Heart left ventricle (tissue), 13 donors: Measurements from ENCODE around the gene HOXD9.

ENCODE experiments used
- POLR2A ChIP-seq, 2 donors: fragments of 450-650 bp; IDR thresholded peaks; one replicate each; pipeline ENCODE4 v1.6.1; 2017; ENCODE audit warnings: antibody characterized with exemption in 2 of 2, mild to moderate bottlenecking in 2 of 2, moderate library complexity in 2 of 2
- TF ChIP-seq, protein P1 (sequence below), 12 donors: fragments of 200-600 bp; sonication (generic) in 4 of 12; IDR thresholded peaks; one replicate each; pipeline versions ENCODE4 v1.5.0 to v1.8.0; 2018 to 2022; ENCODE audit warnings: antibody characterized with exemption in 12 of 12, mild to moderate bottlenecking in 5 of 12
- donor health status: ischemic (EF 13 %, LVEDD 7.1; RV severe dilation, severe dysfunction).
- donor health status: DM: no; HTN: yes; CAD: no.
- donor health status: DM: no; HTN: no; CAD: no.
- donor health status: ischemic (EF 25% LVEDD 6.9; RV normal size, moderate dysfunction).
- donor health status: ischemic (EF 25% LVEDD 5.7; RV mildly dilated, moderate dysfunction).
- donor health status: ischemic (EF 35%, LVEDD 5.7; RV mildly dilated, moderate dysfunction).
- donor health status: nonischemic (EF 11% LVEDD 7.7; RV severe dilation, severe dysfunction).
- donor health status: DM: yes; HTN: yes; CAD: no.
- donor health status: PGD.
- donor health status: ischemic (EF 29% LVEDD 5.4; RV normal size, mild dysfunction).
- donor health status: nonischemic (EF 23%, LVEDD 6.1; RV moderate dilation, normal function).

DNA sequence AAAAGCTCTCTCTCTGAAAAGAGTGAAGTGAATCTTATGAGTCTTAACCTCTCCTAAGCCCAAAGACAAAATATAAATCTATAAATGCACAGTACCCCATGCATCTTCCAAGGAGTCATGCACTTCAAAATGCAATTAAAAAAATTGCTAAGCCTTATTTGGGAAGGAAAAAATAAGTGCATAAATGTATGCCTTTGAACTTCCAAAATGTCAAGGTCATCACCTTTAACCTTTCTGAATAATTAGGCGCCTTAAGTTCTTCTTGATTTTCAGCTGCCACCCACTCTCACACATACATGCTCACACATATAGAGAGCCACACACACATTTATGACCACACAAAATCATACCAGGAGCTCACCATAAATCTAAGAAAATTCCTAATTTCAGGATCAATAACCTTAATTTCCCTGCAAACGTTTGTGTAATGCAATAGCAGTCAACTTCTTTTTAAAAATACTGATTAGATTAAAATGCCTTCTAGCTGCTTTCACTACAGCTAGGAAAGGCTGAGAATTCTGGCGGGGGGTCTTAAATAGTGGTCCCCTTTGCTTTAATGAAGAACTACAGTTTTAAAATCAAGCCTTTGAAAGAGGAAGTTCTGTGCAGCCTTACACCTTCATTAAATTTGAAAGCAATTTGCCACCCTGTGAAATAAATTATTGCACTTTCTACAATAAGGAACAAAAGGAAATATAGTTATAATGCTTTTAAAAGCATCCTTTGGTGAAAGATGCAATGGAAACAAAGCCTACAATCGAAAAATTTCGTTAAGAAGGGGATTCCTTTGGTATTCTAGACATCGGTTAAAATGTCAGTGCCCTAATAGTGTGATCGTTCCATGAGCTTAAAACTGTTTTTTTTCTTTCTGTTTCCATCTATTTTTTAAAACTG lies 11.9 kb upstream of the HOXD9 start:
- TF ChIP-seq, protein P1, sequence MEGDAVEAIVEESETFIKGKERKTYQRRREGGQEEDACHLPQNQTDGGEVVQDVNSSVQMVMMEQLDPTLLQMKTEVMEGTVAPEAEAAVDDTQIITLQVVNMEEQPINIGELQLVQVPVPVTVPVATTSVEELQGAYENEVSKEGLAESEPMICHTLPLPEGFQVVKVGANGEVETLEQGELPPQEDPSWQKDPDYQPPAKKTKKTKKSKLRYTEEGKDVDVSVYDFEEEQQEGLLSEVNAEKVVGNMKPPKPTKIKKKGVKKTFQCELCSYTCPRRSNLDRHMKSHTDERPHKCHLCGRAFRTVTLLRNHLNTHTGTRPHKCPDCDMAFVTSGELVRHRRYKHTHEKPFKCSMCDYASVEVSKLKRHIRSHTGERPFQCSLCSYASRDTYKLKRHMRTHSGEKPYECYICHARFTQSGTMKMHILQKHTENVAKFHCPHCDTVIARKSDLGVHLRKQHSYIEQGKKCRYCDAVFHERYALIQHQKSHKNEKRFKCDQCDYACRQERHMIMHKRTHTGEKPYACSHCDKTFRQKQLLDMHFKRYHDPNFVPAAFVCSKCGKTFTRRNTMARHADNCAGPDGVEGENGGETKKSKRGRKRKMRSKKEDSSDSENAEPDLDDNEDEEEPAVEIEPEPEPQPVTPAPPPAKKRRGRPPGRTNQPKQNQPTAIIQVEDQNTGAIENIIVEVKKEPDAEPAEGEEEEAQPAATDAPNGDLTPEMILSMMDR (IDR thresholded peaks at IDR 0.05): no peak
- TF ChIP-seq POLR2A (IDR thresholded peaks at IDR 0.05): no peak
